ENCODE results near the gene UTP4. TPM values are rescaled to one million over a fixed set of nuclear protein-coding genes. Genes with fewer than 3 reads are reported as not detected.
"Not testable (repeated sequence)": the region's sequence is repeated elsewhere in the genome, so short reads cannot be mapped to it uniquely, and the experiment has no call there.

UTP4 gene
- total RNA-seq, 1 donor from 2014 or later, result 39.3 TPM

DNA sequence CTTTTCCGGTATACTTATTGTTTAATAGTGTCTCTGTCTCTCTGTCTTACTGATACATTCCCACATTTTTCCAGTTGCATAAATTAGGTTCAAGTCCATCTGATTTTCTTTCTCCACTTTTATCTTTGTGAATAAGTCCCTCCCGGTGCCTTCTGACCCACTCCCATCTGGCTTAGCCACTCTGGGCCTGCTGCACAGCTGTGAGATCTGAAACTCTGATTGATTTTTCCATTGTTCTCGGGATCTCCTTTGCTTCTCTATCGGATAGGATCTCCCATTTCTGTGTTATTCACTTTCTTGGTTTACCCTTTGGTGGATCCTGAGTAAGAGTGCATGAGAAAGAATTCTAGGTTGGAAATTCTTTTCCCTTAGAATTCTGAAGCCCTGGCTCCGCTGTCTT is 8.6 kb downstream of the UTP4 start:
- no peak for DNase-seq (ENCODE audit: low spot score)
- no peak overlapping the region for H3K4me3 Mint-ChIP-seq (ENCODE audit: unreplicated experiment)
- H3K4me1 Mint-ChIP-seq (ENCODE audit: unreplicated experiment), result no peaks in the 10 kb centered on the region
- H3K36me3 Mint-ChIP-seq (ENCODE audit: low read depth, unreplicated experiment), result peaks cover 36% of the 10 kb centered on the region
- no peak overlapping the region for H3K27ac Mint-ChIP-seq (ENCODE audit: unreplicated experiment)
- no peaks in the 10 kb centered on the region for H3K9me3 Mint-ChIP-seq (ENCODE audit: unreplicated experiment)
- H3K27me3 Mint-ChIP-seq (ENCODE audit: unreplicated experiment), result no peaks in the 10 kb centered on the region
- TF ChIP-seq CTCF (IDR thresholded peaks at IDR 0.05; ENCODE audit: unreplicated experiment), result no peak

DNA sequence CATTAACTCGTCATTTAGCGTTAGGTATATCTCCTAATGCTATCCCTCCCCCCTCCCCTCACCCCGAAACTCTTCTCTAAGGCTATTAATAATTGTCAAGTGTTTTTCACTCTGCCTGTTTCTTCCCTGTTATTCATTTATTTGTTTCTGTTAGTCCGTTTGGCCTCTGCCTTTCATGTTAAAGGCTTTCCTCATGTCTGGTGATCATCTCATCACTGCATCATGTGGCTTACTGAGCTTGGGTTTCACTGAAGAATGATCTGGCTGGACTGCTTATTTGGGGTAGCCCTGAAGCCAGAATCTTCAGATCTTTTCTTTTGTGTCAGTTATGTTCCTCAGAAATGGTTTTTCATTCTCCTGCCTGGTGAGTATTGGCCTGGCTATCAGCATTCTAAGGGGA is 9.5 kb downstream of the UTP4 start:
- Mint-ChIP-seq H3K36me3 (ENCODE audit: low read depth, unreplicated experiment) (peaks cover 36% of the 10 kb centered on the region), H3K27ac (ENCODE audit: unreplicated experiment) (no peak overlapping the region), H3K27me3 (ENCODE audit: unreplicated experiment) (no peaks in the 10 kb centered on the region), H3K4me3 (ENCODE audit: unreplicated experiment) (no peak overlapping the region), H3K9me3 (ENCODE audit: unreplicated experiment) (no peaks in the 10 kb centered on the region), H3K4me1 (ENCODE audit: unreplicated experiment) (no peaks in the 10 kb centered on the region)
- TF ChIP-seq CTCF (IDR thresholded peaks at IDR 0.05; ENCODE audit: unreplicated experiment), result no peak
- no peak for DNase-seq (ENCODE audit: low spot score)

- H3K27ac Mint-ChIP-seq (ENCODE audit: unreplicated experiment), result no peak overlapping the region
- TF ChIP-seq CTCF (IDR thresholded peaks at IDR 0.05; ENCODE audit: unreplicated experiment), result no peak
- H3K27me3 Mint-ChIP-seq (ENCODE audit: unreplicated experiment), result no peaks in the 10 kb centered on the region
- H3K9me3 Mint-ChIP-seq (ENCODE audit: unreplicated experiment), result no peaks in the 10 kb centered on the region
- no peaks in the 10 kb centered on the region for H3K4me1 Mint-ChIP-seq (ENCODE audit: unreplicated experiment)
- DNase-seq (ENCODE audit: low spot score), result peak; percentile 15
- peaks cover 31% of the 10 kb centered on the region for H3K36me3 Mint-ChIP-seq (ENCODE audit: low read depth, unreplicated experiment)
- peak overlapping the region; percentile 8 for H3K4me3 Mint-ChIP-seq (ENCODE audit: unreplicated experiment)
Measured at GRCh38 chr16:69143116-69143515, 10.7 kb downstream of the UTP4 start.

DNA sequence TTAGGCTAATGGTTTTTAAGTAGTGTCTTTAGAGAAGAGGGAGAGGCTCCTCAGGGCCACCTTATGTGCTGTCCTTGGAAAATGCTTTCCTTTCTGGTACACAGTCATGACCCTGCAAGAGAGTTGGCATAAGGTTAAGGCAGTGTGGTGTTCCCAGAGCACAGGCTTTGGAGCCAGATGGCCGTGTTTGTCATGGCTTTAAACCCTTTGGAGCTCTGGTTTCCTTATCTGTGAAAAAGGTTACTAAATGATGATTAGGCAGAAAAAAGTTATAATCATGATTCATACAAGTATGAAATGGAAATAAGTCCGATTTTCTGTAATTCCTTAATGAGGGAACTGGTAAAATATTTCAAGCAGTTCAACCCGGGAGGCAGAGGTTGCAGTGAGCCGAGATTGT is 13.2 kb downstream of the UTP4 start:
- H3K4me1 Mint-ChIP-seq (ENCODE audit: unreplicated experiment), result no peaks in the 10 kb centered on the region
- H3K4me3 Mint-ChIP-seq (ENCODE audit: unreplicated experiment), result no peak overlapping the region
- H3K36me3 Mint-ChIP-seq (ENCODE audit: low read depth, unreplicated experiment), result peaks cover 23% of the 10 kb centered on the region
- DNase-seq (ENCODE audit: low spot score), result no peak
- no peaks in the 10 kb centered on the region for H3K9me3 Mint-ChIP-seq (ENCODE audit: unreplicated experiment)
- no peak overlapping the region for H3K27ac Mint-ChIP-seq (ENCODE audit: unreplicated experiment)
- H3K27me3 Mint-ChIP-seq (ENCODE audit: unreplicated experiment), result no peaks in the 10 kb centered on the region
- no peak for TF ChIP-seq CTCF (IDR thresholded peaks at IDR 0.05; ENCODE audit: unreplicated experiment)

- H3K4me3 Mint-ChIP-seq (ENCODE audit: unreplicated experiment); H3K27me3 Mint-ChIP-seq (ENCODE audit: unreplicated experiment); H3K4me1 Mint-ChIP-seq (ENCODE audit: unreplicated experiment); H3K27ac Mint-ChIP-seq (ENCODE audit: unreplicated experiment); DNase-seq (ENCODE audit: low spot score); H3K9me3 Mint-ChIP-seq (ENCODE audit: unreplicated experiment); H3K36me3 Mint-ChIP-seq (ENCODE audit: low read depth, unreplicated experiment): not testable (repeated sequence)
Measured at GRCh38 chr16:69149621-69150020, 17.2 kb downstream of the UTP4 start.

Data from endothelial cell (in vitro differentiated cells).